Measurements from ENCODE around the gene ATF6. TPM values are rescaled to one million over a fixed set of nuclear protein-coding genes. Genes with fewer than 3 reads are reported as not detected.

The ATF6 gene
- total RNA-seq, 1 donor, result 28.6 TPM

- no peak for TF ChIP-seq CTCF (IDR thresholded peaks at IDR 0.05; ENCODE audit: extremely low read depth, low read depth, low read length)
- Histone ChIP-seq H3K36me3 (ENCODE audit: insufficient read depth, low read length) (peaks cover 3% of the 10 kb centered on the region), H3K79me2 (ENCODE audit: insufficient read depth, low read length) (no peaks in the 10 kb centered on the region), H3K9me3 (ENCODE audit: low read depth, low read length) (no peaks in the 10 kb centered on the region), H3K4me2 (ENCODE audit: insufficient read depth, low read length) (no peak overlapping the region), H2AFZ (ENCODE audit: low read length) (no peak overlapping the region), H3K4me3 (ENCODE audit: insufficient read depth, low read length) (no peak overlapping the region), H3K27ac (ENCODE audit: low read depth, low read length) (peak overlapping the region; percentile 56), H3K27me3 (ENCODE audit: insufficient read depth, low read length) (no peaks in the 10 kb centered on the region), H4K20me1 (ENCODE audit: insufficient read depth, low read length) (no peaks in the 10 kb centered on the region), H3K4me1 (ENCODE audit: insufficient read depth, low read length) (peaks cover 22% of the 10 kb centered on the region)
- DNase-seq (ENCODE audit: insufficient read length, low spot score, missing footprints), result no peak
Observed at GRCh38 chr1:161885759-161886158, 119.6 kb downstream of the ATF6 start.

DNA sequence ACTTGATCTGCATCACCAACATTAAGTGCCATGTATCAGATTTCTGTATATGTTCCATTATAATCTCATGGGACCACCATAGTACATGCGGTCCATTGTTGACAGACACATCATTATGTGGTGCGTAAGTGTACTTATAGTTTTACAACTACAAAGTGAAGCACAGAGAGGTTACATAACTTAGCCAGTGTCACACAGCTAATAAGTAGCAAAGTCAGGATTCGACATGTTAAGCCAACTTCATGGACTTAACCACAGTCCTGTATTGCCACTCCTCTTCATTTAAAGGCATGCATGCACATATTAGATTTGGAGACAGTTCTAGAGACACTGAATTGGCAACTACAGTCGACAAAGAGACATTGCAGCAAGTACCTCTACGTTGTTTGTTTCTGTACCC, 120.5 kb downstream of the ATF6 start:
- Histone ChIP-seq H3K4me3 (ENCODE audit: insufficient read depth, low read length) (no peak overlapping the region), H3K4me1 (ENCODE audit: insufficient read depth, low read length) (peaks cover 22% of the 10 kb centered on the region), H3K27me3 (ENCODE audit: insufficient read depth, low read length) (no peaks in the 10 kb centered on the region), H3K4me2 (ENCODE audit: insufficient read depth, low read length) (no peak overlapping the region), H4K20me1 (ENCODE audit: insufficient read depth, low read length) (no peaks in the 10 kb centered on the region), H2AFZ (ENCODE audit: low read length) (no peak overlapping the region), H3K36me3 (ENCODE audit: insufficient read depth, low read length) (peaks cover 3% of the 10 kb centered on the region), H3K79me2 (ENCODE audit: insufficient read depth, low read length) (no peaks in the 10 kb centered on the region), H3K9me3 (ENCODE audit: low read depth, low read length) (no peaks in the 10 kb centered on the region), H3K27ac (ENCODE audit: low read depth, low read length) (no peak overlapping the region)
- no peak for TF ChIP-seq CTCF (IDR thresholded peaks at IDR 0.05; ENCODE audit: extremely low read depth, low read depth, low read length)
- DNase-seq (ENCODE audit: insufficient read length, low spot score, missing footprints), result no peak

DNA sequence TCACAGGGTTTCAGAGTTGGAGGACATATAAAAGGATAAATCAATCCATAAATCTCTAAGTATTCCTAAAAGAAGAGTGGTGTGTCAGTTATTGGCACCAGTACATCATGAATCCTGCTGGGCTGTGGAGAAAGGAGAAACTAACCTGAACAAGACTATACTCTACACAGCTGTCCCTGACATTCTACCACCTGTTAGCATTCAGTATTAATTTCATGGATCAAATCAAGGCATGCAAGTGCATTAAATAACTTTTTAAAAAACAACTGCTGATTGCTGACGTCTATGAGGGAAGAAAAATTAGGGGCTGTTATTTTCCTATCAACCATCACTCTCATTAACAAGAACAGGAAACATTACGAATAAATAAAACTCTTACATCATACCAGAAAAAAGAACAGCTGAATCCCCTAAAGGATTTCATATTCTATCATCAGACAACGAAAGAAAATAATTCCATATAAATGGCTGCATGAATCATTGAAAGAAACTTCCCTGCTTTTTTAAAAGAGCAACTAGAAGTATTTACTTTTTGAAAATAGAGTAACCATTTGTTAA, 121.7 kb downstream of the ATF6 start:
- H3K27me3 ChIP-seq (ENCODE audit: insufficient read depth, low read length), result no peaks in the 10 kb centered on the region
- no peak overlapping the region for H2AFZ ChIP-seq (ENCODE audit: low read length)
- peaks cover 22% of the 10 kb centered on the region for H3K4me1 ChIP-seq (ENCODE audit: insufficient read depth, low read length)
- no peaks in the 10 kb centered on the region for H4K20me1 ChIP-seq (ENCODE audit: insufficient read depth, low read length)
- DNase-seq (ENCODE audit: insufficient read length, low spot score, missing footprints), result no peak
- TF ChIP-seq CTCF (IDR thresholded peaks at IDR 0.05; ENCODE audit: extremely low read depth, low read depth, low read length), result no peak
- no peaks in the 10 kb centered on the region for H3K79me2 ChIP-seq (ENCODE audit: insufficient read depth, low read length)
- H3K9me3 ChIP-seq (ENCODE audit: low read depth, low read length), result no peaks in the 10 kb centered on the region
- peaks cover 3% of the 10 kb centered on the region for H3K36me3 ChIP-seq (ENCODE audit: insufficient read depth, low read length)
- H3K4me3 ChIP-seq (ENCODE audit: insufficient read depth, low read length), result no peak overlapping the region
- H3K27ac ChIP-seq (ENCODE audit: low read depth, low read length), result no peak overlapping the region
- no peak overlapping the region for H3K4me2 ChIP-seq (ENCODE audit: insufficient read depth, low read length)

DNA sequence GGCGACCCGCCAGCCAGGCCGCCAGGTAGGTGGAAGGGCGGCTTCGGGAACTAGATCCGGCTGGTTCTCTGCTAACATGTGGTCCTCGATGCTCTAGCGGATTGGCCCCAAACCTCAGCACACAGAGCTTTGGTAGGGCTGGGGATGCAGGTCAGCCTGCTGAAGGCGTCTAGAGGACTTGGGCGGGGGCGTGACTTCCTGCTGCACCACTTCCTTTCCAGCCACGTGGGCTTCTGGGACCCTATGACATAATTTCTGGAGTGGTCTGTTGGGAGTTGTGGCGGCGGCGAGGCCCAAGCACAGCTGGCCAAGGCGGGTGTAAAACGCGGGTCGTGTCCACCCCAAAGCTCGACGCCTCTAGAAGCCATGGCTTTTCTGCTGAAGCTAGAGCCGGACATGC, 124.5 kb downstream of the ATF6 start:
- DNase-seq (ENCODE audit: insufficient read length, low spot score, missing footprints), result no peak
- no peaks in the 10 kb centered on the region for H4K20me1 ChIP-seq (ENCODE audit: insufficient read depth, low read length)
- H2AFZ ChIP-seq (ENCODE audit: low read length), result no peak overlapping the region
- no peak overlapping the region for H3K27ac ChIP-seq (ENCODE audit: low read depth, low read length)
- H3K9me3 ChIP-seq (ENCODE audit: low read depth, low read length), result no peaks in the 10 kb centered on the region
- H3K36me3 ChIP-seq (ENCODE audit: insufficient read depth, low read length), result peaks cover 3% of the 10 kb centered on the region
- no peaks in the 10 kb centered on the region for H3K27me3 ChIP-seq (ENCODE audit: insufficient read depth, low read length)
- peaks cover under 1% of the 10 kb centered on the region for H3K4me1 ChIP-seq (ENCODE audit: insufficient read depth, low read length)
- no peak overlapping the region for H3K4me3 ChIP-seq (ENCODE audit: insufficient read depth, low read length)
- no peak for TF ChIP-seq CTCF (IDR thresholded peaks at IDR 0.05; ENCODE audit: extremely low read depth, low read depth, low read length)
- no peak overlapping the region for H3K4me2 ChIP-seq (ENCODE audit: insufficient read depth, low read length)
- H3K79me2 ChIP-seq (ENCODE audit: insufficient read depth, low read length), result no peaks in the 10 kb centered on the region
